ENCODE measurements around the gene ZNF785. TPM values are rescaled to one million over a fixed set of nuclear protein-coding genes. Genes with fewer than 3 reads are reported as not detected.

The ZNF785 gene
- total and polyA plus RNA-seq, 2 of the 13 experiments (the other 11 are each of a cell fraction or from before 2014, with no cell fraction given): 0.01 TPM; not detected in 1

DNA sequence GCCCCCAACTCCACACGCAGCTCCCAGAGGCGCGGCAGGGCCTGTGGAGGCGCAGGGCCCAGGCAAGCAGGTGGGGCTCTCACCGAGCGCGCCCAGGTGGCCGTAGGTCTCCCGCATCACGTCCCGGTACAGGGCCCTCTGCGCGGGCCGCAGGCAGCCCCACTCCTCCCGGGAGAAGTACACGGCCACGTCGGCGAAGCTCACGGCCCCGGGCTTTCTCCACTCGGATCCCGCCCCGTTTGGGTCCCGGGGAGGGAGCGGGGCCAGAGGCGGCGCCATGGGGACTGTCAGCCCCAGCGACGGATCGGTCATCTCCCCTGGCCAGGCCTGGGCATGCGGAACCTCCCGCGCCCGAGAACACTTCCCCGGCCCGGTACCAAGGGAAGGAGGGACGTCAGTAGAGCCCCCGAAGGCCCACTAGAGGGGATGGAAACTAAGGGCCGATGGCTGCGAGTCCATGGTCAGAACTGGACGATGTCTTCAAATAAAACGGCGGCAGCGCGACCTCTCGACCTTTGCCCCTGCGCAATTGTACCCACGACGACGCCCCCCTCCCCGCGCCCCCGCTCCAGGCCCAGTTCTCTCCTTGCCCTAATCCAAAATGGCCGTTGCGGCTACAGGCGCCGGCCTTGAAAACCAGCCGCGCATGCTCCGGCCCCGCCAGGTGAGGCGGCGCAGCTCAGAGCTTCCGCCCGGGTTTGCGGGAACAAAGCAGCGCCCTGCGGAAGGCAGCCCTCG lies 51.0 kb downstream of the ZNF785 start, which contains the start of gene ZNF747 (continued):
- TF ChIP-seq ZFP90 (CRISPR knock-in tag; IDR thresholded peaks at IDR 0.05; ENCODE audit: borderline replicate concordance) (no peak; the same call in 1 of the 2 replicates), ZNF790 (CRISPR knock-in tag; IDR thresholded peaks at IDR 0.05; ENCODE audit: borderline replicate concordance) (peak; percentile 74), NCOR1 (IDR thresholded peaks at IDR 0.05; ENCODE audit: borderline replicate concordance, low read length) (peak; percentile 75; the same call in 1 of the 2 replicates), RBAK (CRISPR knock-in tag; IDR thresholded peaks at IDR 0.05) (peak; percentile 73; the same call in 1 of the 2 replicates), ATF7 (IDR thresholded peaks at IDR 0.05) (no peak), ATF7 (CRISPR knock-in tag; IDR thresholded peaks at IDR 0.05) (no peak; the same call in 1 of the 2 replicates), NCOA1 (CRISPR knock-in tag; IDR thresholded peaks at IDR 0.05) (no peak; the same call in 1 of the 2 replicates), ARNTL (CRISPR knock-in tag; IDR thresholded peaks at IDR 0.05) (peak; percentile 69; the same call in 1 of the 2 replicates), ZNF552 (CRISPR knock-in tag; IDR thresholded peaks at IDR 0.05; ENCODE audit: borderline replicate concordance) (peak; percentile 54; the same call in 1 of the 2 replicates), EP300 (IDR thresholded peaks at IDR 0.05; ENCODE audit: low read depth in 2 of 2, low read length in 2 of 2) (peak; percentile 22 to 47; a peak in 2 of 4 replicates), EP300 (CRISPR knock-in tag; IDR thresholded peaks at IDR 0.05; ENCODE audit: borderline replicate concordance) (0 out of 2 replicates have a peak, but pooled peaks have one; percentile 9), JUNB (CRISPR knock-in tag; IDR thresholded peaks at IDR 0.05; ENCODE audit: borderline replicate concordance) (peak; percentile 17; the same call in 1 of the 2 replicates), PTBP1 (IDR thresholded peaks at IDR 0.05; ENCODE audit: low read depth, low read length, poor library complexity, severe bottlenecking) (no peak), ZNF253 (CRISPR knock-in tag; IDR thresholded peaks at IDR 0.05; ENCODE audit: borderline replicate concordance) (no peak), SETDB1 (CRISPR knock-in tag; IDR thresholded peaks at IDR 0.05; ENCODE audit: borderline replicate concordance) (no peak; the same call in 1 of the 2 replicates), SIX4 (CRISPR knock-in tag; IDR thresholded peaks at IDR 0.05) (0 out of 2 replicates have a peak, but pooled peaks have one; percentile 16), ZNF451 (CRISPR knock-in tag; IDR thresholded peaks at IDR 0.05) (peak; percentile 78; the same call in 1 of the 2 replicates), TBX3 (IDR thresholded peaks at IDR 0.05; ENCODE audit: borderline replicate concordance) (peak; percentile 7; the same call in 1 of the 2 replicates), TARDBP (CRISPR knock-in tag; IDR thresholded peaks at IDR 0.05) (peak; percentile 85), ZNF24 (IDR thresholded peaks at IDR 0.05) (no peak), CBFB (CRISPR knock-in tag; IDR thresholded peaks at IDR 0.05) (peak; percentile 82), SAFB2 (CRISPR knock-in tag; IDR thresholded peaks at IDR 0.05; ENCODE audit: borderline replicate concordance, low read depth) (peak; percentile 95)
- TF ChIP-seq, protein P1, sequence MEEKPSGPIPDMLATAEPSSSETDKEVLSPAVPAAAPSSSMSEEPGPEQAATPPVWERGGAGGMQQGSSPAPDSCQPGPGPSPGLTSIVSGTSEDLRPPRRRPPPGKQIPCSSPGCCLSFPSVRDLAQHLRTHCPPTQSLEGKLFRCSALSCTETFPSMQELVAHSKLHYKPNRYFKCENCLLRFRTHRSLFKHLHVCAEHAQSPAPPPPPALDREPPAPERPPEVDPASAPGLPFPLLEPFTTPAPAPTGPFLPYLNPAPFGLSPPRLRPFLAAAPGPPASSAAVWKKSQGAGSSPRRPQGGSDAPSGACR (CRISPR knock-in tag; IDR thresholded peaks at IDR 0.05): peak; percentile 92
- TF ChIP-seq, protein P2, sequence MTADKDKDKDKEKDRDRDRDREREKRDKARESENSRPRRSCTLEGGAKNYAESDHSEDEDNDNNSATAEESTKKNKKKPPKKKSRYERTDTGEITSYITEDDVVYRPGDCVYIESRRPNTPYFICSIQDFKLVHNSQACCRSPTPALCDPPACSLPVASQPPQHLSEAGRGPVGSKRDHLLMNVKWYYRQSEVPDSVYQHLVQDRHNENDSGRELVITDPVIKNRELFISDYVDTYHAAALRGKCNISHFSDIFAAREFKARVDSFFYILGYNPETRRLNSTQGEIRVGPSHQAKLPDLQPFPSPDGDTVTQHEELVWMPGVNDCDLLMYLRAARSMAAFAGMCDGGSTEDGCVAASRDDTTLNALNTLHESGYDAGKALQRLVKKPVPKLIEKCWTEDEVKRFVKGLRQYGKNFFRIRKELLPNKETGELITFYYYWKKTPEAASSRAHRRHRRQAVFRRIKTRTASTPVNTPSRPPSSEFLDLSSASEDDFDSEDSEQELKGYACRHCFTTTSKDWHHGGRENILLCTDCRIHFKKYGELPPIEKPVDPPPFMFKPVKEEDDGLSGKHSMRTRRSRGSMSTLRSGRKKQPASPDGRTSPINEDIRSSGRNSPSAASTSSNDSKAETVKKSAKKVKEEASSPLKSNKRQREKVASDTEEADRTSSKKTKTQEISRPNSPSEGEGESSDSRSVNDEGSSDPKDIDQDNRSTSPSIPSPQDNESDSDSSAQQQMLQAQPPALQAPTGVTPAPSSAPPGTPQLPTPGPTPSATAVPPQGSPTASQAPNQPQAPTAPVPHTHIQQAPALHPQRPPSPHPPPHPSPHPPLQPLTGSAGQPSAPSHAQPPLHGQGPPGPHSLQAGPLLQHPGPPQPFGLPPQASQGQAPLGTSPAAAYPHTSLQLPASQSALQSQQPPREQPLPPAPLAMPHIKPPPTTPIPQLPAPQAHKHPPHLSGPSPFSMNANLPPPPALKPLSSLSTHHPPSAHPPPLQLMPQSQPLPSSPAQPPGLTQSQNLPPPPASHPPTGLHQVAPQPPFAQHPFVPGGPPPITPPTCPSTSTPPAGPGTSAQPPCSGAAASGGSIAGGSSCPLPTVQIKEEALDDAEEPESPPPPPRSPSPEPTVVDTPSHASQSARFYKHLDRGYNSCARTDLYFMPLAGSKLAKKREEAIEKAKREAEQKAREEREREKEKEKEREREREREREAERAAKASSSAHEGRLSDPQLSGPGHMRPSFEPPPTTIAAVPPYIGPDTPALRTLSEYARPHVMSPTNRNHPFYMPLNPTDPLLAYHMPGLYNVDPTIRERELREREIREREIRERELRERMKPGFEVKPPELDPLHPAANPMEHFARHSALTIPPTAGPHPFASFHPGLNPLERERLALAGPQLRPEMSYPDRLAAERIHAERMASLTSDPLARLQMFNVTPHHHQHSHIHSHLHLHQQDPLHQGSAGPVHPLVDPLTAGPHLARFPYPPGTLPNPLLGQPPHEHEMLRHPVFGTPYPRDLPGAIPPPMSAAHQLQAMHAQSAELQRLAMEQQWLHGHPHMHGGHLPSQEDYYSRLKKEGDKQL (CRISPR knock-in tag; IDR thresholded peaks at IDR 0.05; ENCODE audit: low read depth): no peak; the same call in 1 of the 2 replicates
